ENCODE data around the gene CNTRL.

Gene CNTRL

GRCh38 chr9:121154782-121155181 is 80.0 kb downstream of the CNTRL start:
- TF ChIP-seq, protein P1, sequence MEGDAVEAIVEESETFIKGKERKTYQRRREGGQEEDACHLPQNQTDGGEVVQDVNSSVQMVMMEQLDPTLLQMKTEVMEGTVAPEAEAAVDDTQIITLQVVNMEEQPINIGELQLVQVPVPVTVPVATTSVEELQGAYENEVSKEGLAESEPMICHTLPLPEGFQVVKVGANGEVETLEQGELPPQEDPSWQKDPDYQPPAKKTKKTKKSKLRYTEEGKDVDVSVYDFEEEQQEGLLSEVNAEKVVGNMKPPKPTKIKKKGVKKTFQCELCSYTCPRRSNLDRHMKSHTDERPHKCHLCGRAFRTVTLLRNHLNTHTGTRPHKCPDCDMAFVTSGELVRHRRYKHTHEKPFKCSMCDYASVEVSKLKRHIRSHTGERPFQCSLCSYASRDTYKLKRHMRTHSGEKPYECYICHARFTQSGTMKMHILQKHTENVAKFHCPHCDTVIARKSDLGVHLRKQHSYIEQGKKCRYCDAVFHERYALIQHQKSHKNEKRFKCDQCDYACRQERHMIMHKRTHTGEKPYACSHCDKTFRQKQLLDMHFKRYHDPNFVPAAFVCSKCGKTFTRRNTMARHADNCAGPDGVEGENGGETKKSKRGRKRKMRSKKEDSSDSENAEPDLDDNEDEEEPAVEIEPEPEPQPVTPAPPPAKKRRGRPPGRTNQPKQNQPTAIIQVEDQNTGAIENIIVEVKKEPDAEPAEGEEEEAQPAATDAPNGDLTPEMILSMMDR (IDR thresholded peaks at IDR 0.05) = no peak
- no peaks in the 10 kb centered on the region for H3K36me3 ChIP-seq (ENCODE audit: control insufficient read depth, insufficient read depth, low read length)

GRCh38 chr9:121156263-121156731 is 81.5 kb downstream of the CNTRL start:
- H3K27ac ChIP-seq = no peak overlapping the region
- no peaks in the 10 kb centered on the region for H3K9me3 ChIP-seq (ENCODE audit: control insufficient read depth, low read length)
- H3K4me1 ChIP-seq = no peaks in the 10 kb centered on the region
- H3K36me3 ChIP-seq (ENCODE audit: control insufficient read depth, insufficient read depth, low read length) = no peaks in the 10 kb centered on the region
- no peak overlapping the region for H3K4me3 ChIP-seq (ENCODE audit: low read depth, low read length)
- H2AFZ ChIP-seq = no peak overlapping the region
- TF ChIP-seq, protein P1 (IDR thresholded peaks at IDR 0.05) = no peak
- H3K27me3 ChIP-seq (ENCODE audit: control insufficient read depth, insufficient read depth, low read length) = no peaks in the 10 kb centered on the region
- no peak overlapping the region for H3K9ac ChIP-seq
- H3K79me2 ChIP-seq = no peaks in the 10 kb centered on the region
- H3K4me2 ChIP-seq (ENCODE audit: low read length) = no peak overlapping the region

More at GRCh38 chr9:121154782-121155181, 80.0 kb downstream of the CNTRL start:
- H3K27ac ChIP-seq = no peak overlapping the region
- H3K4me3 ChIP-seq (ENCODE audit: low read depth, low read length) = no peak overlapping the region
- H2AFZ ChIP-seq = no peak overlapping the region
- no peaks in the 10 kb centered on the region for H3K9me3 ChIP-seq (ENCODE audit: control insufficient read depth, low read length)
- no peaks in the 10 kb centered on the region for H3K27me3 ChIP-seq (ENCODE audit: control insufficient read depth, insufficient read depth, low read length)
- H3K9ac ChIP-seq = no peak overlapping the region
- no peaks in the 10 kb centered on the region for H3K79me2 ChIP-seq
- H3K4me2 ChIP-seq (ENCODE audit: low read length) = no peak overlapping the region
- H3K4me1 ChIP-seq = no peaks in the 10 kb centered on the region

DNA sequence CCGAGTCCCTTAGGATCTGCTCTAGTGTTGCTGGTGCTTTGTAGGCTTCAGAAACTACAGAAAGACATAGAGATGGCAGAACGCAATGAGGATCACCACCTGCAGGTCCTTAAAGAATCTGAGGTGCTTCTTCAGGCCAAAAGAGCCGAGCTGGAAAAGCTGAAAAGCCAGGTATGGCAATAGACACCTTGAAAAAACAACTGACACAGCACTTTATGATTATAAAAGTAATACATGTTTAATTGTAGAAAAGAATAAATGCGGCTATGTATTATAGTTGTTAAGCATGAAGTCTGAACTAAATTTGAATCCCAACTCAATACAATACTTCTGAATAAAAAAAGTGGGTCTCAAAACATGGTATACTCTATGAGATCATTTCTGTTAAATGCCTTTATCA is 83.2 kb downstream of the CNTRL start:
- H3K27me3 ChIP-seq (ENCODE audit: control insufficient read depth, insufficient read depth, low read length) = no peaks in the 10 kb centered on the region
- no peak overlapping the region for H3K27ac ChIP-seq
- H3K36me3 ChIP-seq (ENCODE audit: control insufficient read depth, insufficient read depth, low read length) = no peaks in the 10 kb centered on the region
- no peaks in the 10 kb centered on the region for H3K79me2 ChIP-seq
- TF ChIP-seq, protein P1 (IDR thresholded peaks at IDR 0.05) = no peak
- H3K4me3 ChIP-seq (ENCODE audit: low read depth, low read length) = no peak overlapping the region
- no peaks in the 10 kb centered on the region for H3K9me3 ChIP-seq (ENCODE audit: control insufficient read depth, low read length)
- H3K4me2 ChIP-seq (ENCODE audit: low read length) = no peak overlapping the region
- H3K4me1 ChIP-seq = no peaks in the 10 kb centered on the region
- no peak overlapping the region for H2AFZ ChIP-seq
- H3K9ac ChIP-seq = no peak overlapping the region

DNA sequence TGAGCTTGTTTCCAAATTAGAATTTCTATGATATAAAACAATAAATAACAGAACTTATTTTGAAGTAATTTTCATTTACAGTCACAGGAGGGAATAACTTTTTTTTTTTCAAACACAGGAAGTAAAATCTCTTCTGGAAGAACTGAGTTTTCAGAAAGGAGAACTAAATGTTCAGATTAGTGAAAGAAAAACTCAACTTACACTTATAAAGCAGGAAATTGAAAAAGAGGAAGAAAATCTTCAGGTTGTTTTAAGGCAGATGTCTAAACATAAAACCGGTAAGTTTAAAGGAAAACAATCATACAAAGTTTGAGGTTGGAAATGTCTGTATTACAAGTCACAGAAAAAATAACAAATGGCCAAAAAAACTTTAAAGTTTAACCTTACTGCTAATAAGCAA is 85.3 kb downstream of the CNTRL start:
- Histone ChIP-seq H2AFZ (no peak overlapping the region), H3K4me3 (ENCODE audit: low read depth, low read length) (no peak overlapping the region), H3K27ac (no peak overlapping the region), H3K27me3 (ENCODE audit: control insufficient read depth, insufficient read depth, low read length) (no peaks in the 10 kb centered on the region), H3K4me2 (ENCODE audit: low read length) (no peak overlapping the region), H3K4me1 (no peaks in the 10 kb centered on the region), H3K9me3 (ENCODE audit: control insufficient read depth, low read length) (no peaks in the 10 kb centered on the region), H3K79me2 (no peaks in the 10 kb centered on the region), H3K9ac (no peak overlapping the region), H3K36me3 (ENCODE audit: control insufficient read depth, insufficient read depth, low read length) (no peaks in the 10 kb centered on the region)
- TF ChIP-seq, protein P1 (IDR thresholded peaks at IDR 0.05) = no peak

GRCh38 chr9:121168052-121168451 is 93.3 kb downstream of the CNTRL start:
- Histone ChIP-seq H3K36me3 (ENCODE audit: control insufficient read depth, insufficient read depth, low read length) (no peaks in the 10 kb centered on the region), H3K27ac (no peak overlapping the region), H3K9ac (no peak overlapping the region), H3K4me1 (no peaks in the 10 kb centered on the region), H3K27me3 (ENCODE audit: control insufficient read depth, insufficient read depth, low read length) (no peaks in the 10 kb centered on the region), H3K4me2 (ENCODE audit: low read length) (no peak overlapping the region), H2AFZ (no peak overlapping the region), H3K79me2 (no peaks in the 10 kb centered on the region), H3K4me3 (ENCODE audit: low read depth, low read length) (no peak overlapping the region), H3K9me3 (ENCODE audit: control insufficient read depth, low read length) (no peaks in the 10 kb centered on the region)
- TF ChIP-seq, protein P1 (IDR thresholded peaks at IDR 0.05) = no peak

Data from parathyroid adenoma (tissue), 2 donors.